PC-9 (cell line): ENCODE measurements around the gene NEURL1B. TPM values are rescaled to one million over a fixed set of nuclear protein-coding genes. Genes with fewer than 3 reads are reported as not detected.

ENCODE experiments used
- BruUV-seq: library from RNA; stranded (reverse); fragments of 400-500 nt; replicated peaks from 2 replicates; lab custom pipeline; 2021; lab: Mats Ljungman, UMichigan
- CTCF ChIA-PET: fragments of 300-600 bp; sonication (Branson Sonifier 250); formaldehyde crosslinking; loops from one replicate; lab custom pipeline; 2022; ENCODE audit warnings: antibody characterized with exemption; lab: Charles Lee
- POLR2A ChIA-PET: fragments of 300-600 bp; sonication (Branson Sonifier 250); formaldehyde crosslinking; loops from one replicate; lab custom pipeline; 2022; ENCODE audit warnings: antibody characterized with exemption; ENCODE audit not compliant: unreplicated experiment; lab: Charles Lee
- DNase-seq, 2 experiments: peaks; one replicate each; pipeline versions ENCODE4 v3.0.0 to v3.0.0-alpha.2; 2015 to 2022; ENCODE audit warnings: mixed read lengths in 1 of 2
- H2AFZ ChIP-seq: fragments of 200-600 bp; sonication (generic); 2 replicates; pipeline ENCODE4 v1.8.1; 2017; ENCODE audit warnings: antibody characterized with exemption
- H3F3A ChIP-seq: fragments of 200-600 bp; sonication (generic); 2 replicates; pipeline ENCODE4 v1.8.1; 2017; ENCODE audit warnings: antibody characterized with exemption, mild to moderate bottlenecking, low read depth; ENCODE audit not compliant: insufficient read depth
- H3K27ac ChIP-seq: fragments of 200-600 bp; sonication (generic); 2 replicates; pipeline ENCODE4 v1.6.1; 2016; ENCODE audit warnings: mixed run types
- H3K27me3 ChIP-seq: fragments of 200-600 bp; sonication (generic); 2 replicates; pipeline ENCODE4 v1.6.1; 2016; ENCODE audit warnings: low read depth, mixed run types; ENCODE audit not compliant: insufficient read depth
- H3K36me3 ChIP-seq: fragments of 200-600 bp; sonication (generic); 2 replicates; pipeline ENCODE4 v1.6.1; 2016; ENCODE audit warnings: low read depth, mixed run types
- H3K4me1 ChIP-seq: fragments of 200-600 bp; sonication (generic); replicated peaks from 2 replicates; pipeline ENCODE4 v1.6.1; 2016; ENCODE audit warnings: mixed run types; ENCODE audit not compliant: insufficient read depth
- H3K4me2 ChIP-seq: fragments of 200-600 bp; sonication (generic); 2 replicates; pipeline ENCODE4 v1.6.1; 2017; ENCODE audit warnings: mixed run types
- H3K4me3 ChIP-seq: fragments of 200-600 bp; sonication (generic); 2 replicates; pipeline ENCODE4 v1.6.1; 2016; ENCODE audit warnings: mixed run types
- H3K79me2 ChIP-seq: fragments of 200-600 bp; sonication (generic); 2 replicates; pipeline ENCODE4 v1.6.1; 2017; ENCODE audit warnings: low read depth, mixed run types
- H3K9me2 ChIP-seq: fragments of 200-600 bp; sonication (generic); 2 replicates; pipeline ENCODE4 v1.8.1; 2017; ENCODE audit warnings: mild to moderate bottlenecking; ENCODE audit not compliant: insufficient read depth
- H3K9me3 ChIP-seq: fragments of 200-600 bp; sonication (generic); 2 replicates; pipeline ENCODE4 v1.8.1; 2016; ENCODE audit warnings: low read depth; ENCODE audit not compliant: insufficient read depth
- H4K20me1 ChIP-seq: fragments of 200-600 bp; sonication (generic); 2 replicates; pipeline ENCODE4 v1.8.1; 2017; ENCODE audit not compliant: insufficient read depth
- EZH2 ChIP-seq: fragments of 200-600 bp; sonication (generic); IDR thresholded peaks from 2 replicates; pipeline ENCODE4 v1.8.0; 2017; ENCODE audit warnings: antibody characterized with exemption, low read depth
- intact Hi-C: fragments of 100-400 bp; cut with micrococcal nuclease; formaldehyde crosslinking; loops from one replicate; pipeline ENCODE4 v1.10.0; 2022; ENCODE audit not compliant: unreplicated experiment
- total RNA-seq: library from RNA; stranded (reverse); gene quantifications from 2 replicates; pipeline ENCODE4 v1.2.3, GENCODE V29; 2021
- TF ChIP-seq, protein P1 (sequence below): fragments of 200-600 bp; sonication (generic); conservative IDR thresholded peaks from 2 replicates; pipeline ENCODE4 v1.6.1; 2017; ENCODE audit warnings: mixed run types, antibody characterized with exemption, mild to moderate bottlenecking, moderate library complexity

NEURL1B gene
- total RNA-seq, 1 experiment from 2014 or later, result 14.3 TPM

DNA sequence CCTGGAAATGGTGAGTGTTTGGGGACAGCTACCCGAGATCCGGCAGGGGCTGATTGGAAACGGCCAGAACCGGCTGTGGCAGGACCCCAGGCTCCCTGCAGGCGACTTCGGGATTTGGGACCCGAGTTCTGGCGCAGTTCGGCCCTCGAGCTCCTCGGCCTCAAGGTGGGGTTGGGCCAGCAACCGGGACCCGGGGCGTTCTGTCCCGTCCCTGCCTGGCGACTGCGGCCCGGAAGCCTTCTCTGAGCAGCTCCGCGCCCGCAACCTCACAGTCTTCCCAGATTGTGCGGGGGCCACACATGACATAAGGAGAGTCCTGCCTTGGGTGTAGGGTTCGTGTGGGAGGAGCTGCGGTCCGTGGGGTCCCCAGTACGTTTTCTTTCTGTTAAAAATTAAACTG lies 23.2 kb upstream of the NEURL1B start:
- DNase-seq, result no peak
- H3K36me3 ChIP-seq, result no peaks in the 10 kb centered on the region
- no peak overlapping the region for H3K4me3 ChIP-seq
- ChIA-PET POLR2A (no interaction called here), CTCF (no interaction called here)
- peaks cover 45% of the 10 kb centered on the region for H3K27me3 ChIP-seq
- H2AFZ ChIP-seq, result no peak overlapping the region
- BruUV-seq, result no TSS peak
- no peaks in the 10 kb centered on the region for H3F3A ChIP-seq
- no peaks in the 10 kb centered on the region for H3K9me3 ChIP-seq
- TF ChIP-seq, protein P1, sequence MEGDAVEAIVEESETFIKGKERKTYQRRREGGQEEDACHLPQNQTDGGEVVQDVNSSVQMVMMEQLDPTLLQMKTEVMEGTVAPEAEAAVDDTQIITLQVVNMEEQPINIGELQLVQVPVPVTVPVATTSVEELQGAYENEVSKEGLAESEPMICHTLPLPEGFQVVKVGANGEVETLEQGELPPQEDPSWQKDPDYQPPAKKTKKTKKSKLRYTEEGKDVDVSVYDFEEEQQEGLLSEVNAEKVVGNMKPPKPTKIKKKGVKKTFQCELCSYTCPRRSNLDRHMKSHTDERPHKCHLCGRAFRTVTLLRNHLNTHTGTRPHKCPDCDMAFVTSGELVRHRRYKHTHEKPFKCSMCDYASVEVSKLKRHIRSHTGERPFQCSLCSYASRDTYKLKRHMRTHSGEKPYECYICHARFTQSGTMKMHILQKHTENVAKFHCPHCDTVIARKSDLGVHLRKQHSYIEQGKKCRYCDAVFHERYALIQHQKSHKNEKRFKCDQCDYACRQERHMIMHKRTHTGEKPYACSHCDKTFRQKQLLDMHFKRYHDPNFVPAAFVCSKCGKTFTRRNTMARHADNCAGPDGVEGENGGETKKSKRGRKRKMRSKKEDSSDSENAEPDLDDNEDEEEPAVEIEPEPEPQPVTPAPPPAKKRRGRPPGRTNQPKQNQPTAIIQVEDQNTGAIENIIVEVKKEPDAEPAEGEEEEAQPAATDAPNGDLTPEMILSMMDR, result no peak
- no peak for TF ChIP-seq EZH2
- intact Hi-C loops, result no loop called here
- no peaks in the 10 kb centered on the region for H3K9me2 ChIP-seq
- H4K20me1 ChIP-seq, result no peaks in the 10 kb centered on the region
- no peak overlapping the region for H3K4me2 ChIP-seq
- no peak overlapping the region for H3K27ac ChIP-seq
- H3K4me1 ChIP-seq, result no peaks in the 10 kb centered on the region
- H3K79me2 ChIP-seq, result no peaks in the 10 kb centered on the region

GRCh38 chr5:172618574-172619365 lies 22.3 kb upstream of the NEURL1B start:
- H3K9me3 ChIP-seq, result no peaks in the 10 kb centered on the region
- ChIA-PET POLR2A (no interaction called here), CTCF (no interaction called here)
- no peaks in the 10 kb centered on the region for H3K79me2 ChIP-seq
- H4K20me1 ChIP-seq, result no peaks in the 10 kb centered on the region
- no peaks in the 10 kb centered on the region for H3F3A ChIP-seq
- peaks cover 40% of the 10 kb centered on the region for H3K27me3 ChIP-seq
- no peak overlapping the region for H3K4me2 ChIP-seq
- BruUV-seq, result no TSS peak
- H3K27ac ChIP-seq, result no peak overlapping the region
- no peaks in the 10 kb centered on the region for H3K4me1 ChIP-seq
- no peaks in the 10 kb centered on the region for H3K9me2 ChIP-seq
- H3K4me3 ChIP-seq, result no peak overlapping the region
- no peak for DNase-seq
- TF ChIP-seq, protein P1, result no peak
- no peak for TF ChIP-seq EZH2
- no peak overlapping the region for H2AFZ ChIP-seq
- intact Hi-C loops, result no loop called here
- H3K36me3 ChIP-seq, result no peaks in the 10 kb centered on the region

- TF ChIP-seq, protein P1, result no peak
- no peak for TF ChIP-seq EZH2
- DNase-seq, result no peak
- Histone ChIP-seq H3F3A (no peaks in the 10 kb centered on the region), H3K27me3 (peaks cover 34% of the 10 kb centered on the region), H3K79me2 (no peaks in the 10 kb centered on the region), H3K36me3 (no peaks in the 10 kb centered on the region), H3K9me3 (no peaks in the 10 kb centered on the region), H3K9me2 (no peaks in the 10 kb centered on the region), H3K4me2 (no peak overlapping the region), H3K4me3 (no peak overlapping the region), H2AFZ (no peak overlapping the region), H3K4me1 (no peaks in the 10 kb centered on the region), H3K27ac (no peak overlapping the region), H4K20me1 (no peaks in the 10 kb centered on the region)
- no TSS peak for BruUV-seq
- ChIA-PET CTCF (no interaction called here), POLR2A (no interaction called here)
- intact Hi-C loops, result no loop called here
These were observed 20.6 kb upstream of the NEURL1B start for GRCh38 chr5:172620506-172620905.
